Fibroblast of lung (primary cell): ENCODE data around the gene DDX20.

Experiments
- EZH2 ChIP-seq: IDR thresholded peaks from 2 replicates; pipeline ENCODE4 v1.5.1; 2012; ENCODE audit warnings: low read length, control low read depth, mild to moderate bottlenecking; ENCODE audit errors: missing control alignments
- TF ChIP-seq, protein P1 (sequence below), 2 donors: IDR thresholded peaks in 1 of 2; conservative IDR thresholded peaks in 1 of 2; 1 replicate in 1 of 2; 2 replicates in 1 of 2; pipeline ENCODE4 v1.5.1; 2011 to 2012; ENCODE audit warnings: low read length in 2 of 2, control low read depth in 1 of 2, inconsistent platforms in 1 of 2, low read depth in 1 of 2, mild to moderate bottlenecking in 1 of 2

DNA sequence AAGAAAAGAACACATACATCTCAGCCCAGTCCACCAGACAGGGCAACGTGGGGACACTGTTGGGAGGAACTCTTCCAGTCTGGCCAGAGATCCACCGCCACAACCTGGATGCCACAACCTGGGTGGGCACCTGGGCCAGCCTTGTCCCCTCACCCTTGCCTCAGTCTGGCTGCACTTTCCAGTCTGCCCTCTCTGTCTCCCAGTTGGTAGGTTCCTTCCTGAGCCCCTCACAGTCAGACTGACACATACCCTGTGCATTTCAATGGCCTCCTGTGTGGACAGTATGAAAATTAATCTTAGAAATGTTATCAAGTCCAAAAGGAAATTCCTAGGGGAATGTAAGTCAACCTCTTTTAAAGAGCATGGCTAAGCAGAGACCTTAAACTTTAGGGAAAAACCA lies 49.5 kb downstream of the DDX20 start:
- TF ChIP-seq EZH2, result no peak
- TF ChIP-seq, protein P1, sequence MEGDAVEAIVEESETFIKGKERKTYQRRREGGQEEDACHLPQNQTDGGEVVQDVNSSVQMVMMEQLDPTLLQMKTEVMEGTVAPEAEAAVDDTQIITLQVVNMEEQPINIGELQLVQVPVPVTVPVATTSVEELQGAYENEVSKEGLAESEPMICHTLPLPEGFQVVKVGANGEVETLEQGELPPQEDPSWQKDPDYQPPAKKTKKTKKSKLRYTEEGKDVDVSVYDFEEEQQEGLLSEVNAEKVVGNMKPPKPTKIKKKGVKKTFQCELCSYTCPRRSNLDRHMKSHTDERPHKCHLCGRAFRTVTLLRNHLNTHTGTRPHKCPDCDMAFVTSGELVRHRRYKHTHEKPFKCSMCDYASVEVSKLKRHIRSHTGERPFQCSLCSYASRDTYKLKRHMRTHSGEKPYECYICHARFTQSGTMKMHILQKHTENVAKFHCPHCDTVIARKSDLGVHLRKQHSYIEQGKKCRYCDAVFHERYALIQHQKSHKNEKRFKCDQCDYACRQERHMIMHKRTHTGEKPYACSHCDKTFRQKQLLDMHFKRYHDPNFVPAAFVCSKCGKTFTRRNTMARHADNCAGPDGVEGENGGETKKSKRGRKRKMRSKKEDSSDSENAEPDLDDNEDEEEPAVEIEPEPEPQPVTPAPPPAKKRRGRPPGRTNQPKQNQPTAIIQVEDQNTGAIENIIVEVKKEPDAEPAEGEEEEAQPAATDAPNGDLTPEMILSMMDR (conservative IDR thresholded peaks at IDR 0.05 in 1 of 2, IDR thresholded peaks at IDR 0.05 in 1 of 2; ENCODE audit: low read depth in 1 of 2, low read length in 2 of 2), result no peak
